GM12864 (cell line): ENCODE measurements around the gene FRK.

ENCODE experiments used
- DNase-seq: peaks from one replicate; pipeline ENCODE4 v3.0.0-alpha.2; 2011; ENCODE audit warnings: low read depth
- H3K4me3 ChIP-seq: 2 replicates; pipeline ENCODE4 v1.5.1; 2011; ENCODE audit warnings: mild to moderate bottlenecking, low read depth, low read length, control low read depth
- CTCF ChIP-seq: IDR thresholded peaks from 2 replicates; pipeline ENCODE4 v1.5.1; 2011; ENCODE audit warnings: low read depth, mild to moderate bottlenecking, moderate library complexity, low read length, control low read depth, inconsistent platforms; ENCODE audit errors: missing control alignments

FRK gene

GRCh38 chr6:116035616-116036015 lies 25.1 kb downstream of the FRK start:
- no peak for TF ChIP-seq CTCF
- H3K4me3 ChIP-seq: no peak overlapping the region
- DNase-seq: no peak

GRCh38 chr6:116034327-116034726 lies 26.4 kb downstream of the FRK start:
- no peak overlapping the region for H3K4me3 ChIP-seq
- no peak for TF ChIP-seq CTCF
- DNase-seq: no peak

- no peak for TF ChIP-seq CTCF
- no peak overlapping the region for H3K4me3 ChIP-seq
- DNase-seq: no peak
Measured at GRCh38 chr6:116033687-116034303, 26.9 kb downstream of the FRK start.

GRCh38 chr6:116030770-116031169 lies 29.9 kb downstream of the FRK start:
- no peak for DNase-seq
- no peak overlapping the region for H3K4me3 ChIP-seq
- TF ChIP-seq CTCF: no peak

- DNase-seq: no peak
- no peak for TF ChIP-seq CTCF
- H3K4me3 ChIP-seq: no peak overlapping the region
Measured at GRCh38 chr6:116029535-116029934, 31.2 kb downstream of the FRK start.

GRCh38 chr6:116028233-116028632 lies 32.5 kb downstream of the FRK start:
- no peak overlapping the region for H3K4me3 ChIP-seq
- DNase-seq: no peak
- no peak for TF ChIP-seq CTCF

- H3K4me3 ChIP-seq: no peak overlapping the region
- DNase-seq: no peak
- TF ChIP-seq CTCF: no peak
Measured at GRCh38 chr6:116027801-116028200, 32.9 kb downstream of the FRK start.
